Measurements from ENCODE around the gene LBR. TPM values are rescaled to one million over a fixed set of nuclear protein-coding genes. Genes with fewer than 3 reads are reported as not detected.

LBR gene
- total and polyA plus RNA-seq, 2 experiments from 2014 or later = 50.6 to 91.3 TPM

GRCh38 chr1:225364439-225364838 is 63.4 kb downstream of the LBR start:
- no peak overlapping the region for H3K27ac ChIP-seq (ENCODE audit: low read depth)
- H3K27me3 ChIP-seq (ENCODE audit: insufficient read depth) = peaks cover 53% of the 10 kb centered on the region
- H3K4me2 ChIP-seq = no peak overlapping the region
- no peaks in the 10 kb centered on the region for H3K79me2 ChIP-seq (replicated peaks; ENCODE audit: insufficient read depth)
- DNase-seq (ENCODE audit: low spot score) (no peak), ATAC-seq (no peak)
- H4K20me1 ChIP-seq (replicated peaks; ENCODE audit: insufficient read depth) = no peaks in the 10 kb centered on the region
- H3K9me2 ChIP-seq (ENCODE audit: insufficient read depth) = no peaks in the 10 kb centered on the region
- H3F3A ChIP-seq (replicated peaks; ENCODE audit: low read depth) = no peaks in the 10 kb centered on the region
- no peaks in the 10 kb centered on the region for H3K36me3 ChIP-seq (ENCODE audit: insufficient read depth)
- no peak overlapping the region for H2AFZ ChIP-seq
- peaks cover 15% of the 10 kb centered on the region for H3K27me3 Mint-ChIP-seq (ENCODE audit: insufficient read depth, low read depth, poor library complexity)
- H3K4me1 ChIP-seq (ENCODE audit: insufficient read depth) = no peaks in the 10 kb centered on the region
- no peak overlapping the region for H3K4me3 Mint-ChIP-seq
- no peaks in the 10 kb centered on the region for H3K36me3 Mint-ChIP-seq (ENCODE audit: low read depth)
- H3K4me3 ChIP-seq = no peak overlapping the region
- TF ChIP-seq ZNF462 (CRISPR knock-in tag; IDR thresholded peaks at IDR 0.05) (no peak), REST (IDR thresholded peaks at IDR 0.05; ENCODE audit: unreplicated experiment) (no peak), EZH2phosphoT487 (IDR thresholded peaks at IDR 0.05; ENCODE audit: unreplicated experiment) (no peak), NANOG (IDR thresholded peaks at IDR 0.05; ENCODE audit: borderline replicate concordance) (no peak), STAT1 (IDR thresholded peaks at IDR 0.05; ENCODE audit: unreplicated experiment) (no peak), JUNB (IDR thresholded peaks at IDR 0.05; ENCODE audit: unreplicated experiment) (no peak), CREB1 (CRISPR knock-in tag; IDR thresholded peaks at IDR 0.05; ENCODE audit: low read depth) (no peak), ZNF331 (CRISPR knock-in tag; IDR thresholded peaks at IDR 0.05; ENCODE audit: low read depth) (no peak), POLR2AphosphoS5 (IDR thresholded peaks at IDR 0.05; ENCODE audit: low read depth) (no peak), EZH2 (IDR thresholded peaks at IDR 0.05; ENCODE audit: low read depth, unreplicated experiment) (no peak), ZNF114 (CRISPR knock-in tag; IDR thresholded peaks at IDR 0.05) (no peak)
- TF ChIP-seq, protein P1, sequence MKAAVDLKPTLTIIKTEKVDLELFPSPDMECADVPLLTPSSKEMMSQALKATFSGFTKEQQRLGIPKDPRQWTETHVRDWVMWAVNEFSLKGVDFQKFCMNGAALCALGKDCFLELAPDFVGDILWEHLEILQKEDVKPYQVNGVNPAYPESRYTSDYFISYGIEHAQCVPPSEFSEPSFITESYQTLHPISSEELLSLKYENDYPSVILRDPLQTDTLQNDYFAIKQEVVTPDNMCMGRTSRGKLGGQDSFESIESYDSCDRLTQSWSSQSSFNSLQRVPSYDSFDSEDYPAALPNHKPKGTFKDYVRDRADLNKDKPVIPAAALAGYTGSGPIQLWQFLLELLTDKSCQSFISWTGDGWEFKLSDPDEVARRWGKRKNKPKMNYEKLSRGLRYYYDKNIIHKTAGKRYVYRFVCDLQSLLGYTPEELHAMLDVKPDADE (IDR thresholded peaks at IDR 0.05) = no peak
- TF ChIP-seq, protein P2, sequence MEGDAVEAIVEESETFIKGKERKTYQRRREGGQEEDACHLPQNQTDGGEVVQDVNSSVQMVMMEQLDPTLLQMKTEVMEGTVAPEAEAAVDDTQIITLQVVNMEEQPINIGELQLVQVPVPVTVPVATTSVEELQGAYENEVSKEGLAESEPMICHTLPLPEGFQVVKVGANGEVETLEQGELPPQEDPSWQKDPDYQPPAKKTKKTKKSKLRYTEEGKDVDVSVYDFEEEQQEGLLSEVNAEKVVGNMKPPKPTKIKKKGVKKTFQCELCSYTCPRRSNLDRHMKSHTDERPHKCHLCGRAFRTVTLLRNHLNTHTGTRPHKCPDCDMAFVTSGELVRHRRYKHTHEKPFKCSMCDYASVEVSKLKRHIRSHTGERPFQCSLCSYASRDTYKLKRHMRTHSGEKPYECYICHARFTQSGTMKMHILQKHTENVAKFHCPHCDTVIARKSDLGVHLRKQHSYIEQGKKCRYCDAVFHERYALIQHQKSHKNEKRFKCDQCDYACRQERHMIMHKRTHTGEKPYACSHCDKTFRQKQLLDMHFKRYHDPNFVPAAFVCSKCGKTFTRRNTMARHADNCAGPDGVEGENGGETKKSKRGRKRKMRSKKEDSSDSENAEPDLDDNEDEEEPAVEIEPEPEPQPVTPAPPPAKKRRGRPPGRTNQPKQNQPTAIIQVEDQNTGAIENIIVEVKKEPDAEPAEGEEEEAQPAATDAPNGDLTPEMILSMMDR (conservative IDR thresholded peaks at IDR 0.05; ENCODE audit: low read depth in 2 of 2) = no peak
- H3K4me1 Mint-ChIP-seq = no peaks in the 10 kb centered on the region
- H3K9me3 Mint-ChIP-seq = no peaks in the 10 kb centered on the region
- H3K27ac Mint-ChIP-seq = no peak overlapping the region

All from GM23338 (cell line).